Measurements from ENCODE around the gene DOCK3. TPM values are rescaled to one million over a fixed set of nuclear protein-coding genes. Genes with fewer than 3 reads are reported as not detected.

Gene DOCK3
- total and polyA plus RNA-seq, 5 donors: 1.9 to 5.2 (median 4.2) TPM

DNA sequence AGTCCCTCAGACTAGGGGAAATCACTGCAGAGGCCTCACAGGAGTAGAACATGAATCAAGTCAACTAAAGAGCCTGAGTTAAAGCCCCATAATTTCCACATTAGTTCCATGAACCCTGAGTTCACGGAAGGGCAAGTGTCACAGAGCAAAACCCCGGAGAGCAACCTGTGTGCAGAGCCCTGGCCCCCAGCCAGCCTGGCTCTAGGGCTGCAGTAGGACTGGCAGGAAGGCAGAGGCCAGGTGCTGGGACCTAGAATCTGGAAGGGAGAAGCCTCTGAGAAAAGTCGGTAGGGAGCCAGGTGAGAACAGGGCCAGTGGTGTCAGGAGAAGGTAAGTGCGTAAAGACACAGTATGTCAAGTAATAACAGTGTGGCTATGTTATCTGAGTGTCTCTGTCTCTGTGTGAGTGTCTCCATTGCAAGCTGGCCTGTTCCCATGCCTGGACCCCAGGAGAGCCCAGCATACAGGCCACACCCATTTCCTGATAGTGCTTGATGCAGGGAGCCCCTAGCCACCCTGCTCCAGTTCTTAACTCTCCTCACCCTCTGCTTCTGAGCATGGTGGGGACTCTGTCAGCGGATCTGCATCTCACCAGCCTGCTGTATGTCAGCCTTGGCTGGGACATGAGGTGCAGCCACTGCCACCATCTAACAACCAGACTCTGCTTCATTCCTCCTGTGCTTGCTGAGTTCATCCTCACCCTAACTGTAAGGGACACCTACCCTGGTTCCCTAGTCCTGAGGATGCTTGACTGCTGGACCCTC lies 699.1 kb downstream of the DOCK3 start:
- DNase-seq: no peak
- Histone ChIP-seq H3K27ac (ENCODE audit: low read length) (no peak overlapping the region), H3K4me3 (ENCODE audit: low read length) (no peak overlapping the region), H3K4me1 (ENCODE audit: control insufficient read depth, insufficient read depth, low read length) (no peaks in the 10 kb centered on the region), H3K27me3 (ENCODE audit: control insufficient read depth, insufficient read depth) (no peaks in the 10 kb centered on the region), H3K9me3 (ENCODE audit: control insufficient read depth, low read length) (no peaks in the 10 kb centered on the region)
- intact Hi-C loops (cut with DNase I): loop anchor here in 2 of 4 donors (2.0 to 5.0 kb wide), 2 partner anchors 757 kb away; partner anchors contain the start of gene MAPKAPK3 (in 2 of the 2)
- no peak for ATAC-seq
- WGBS: 84% methylated on average over 5 of the region's 5 CpGs

DNA sequence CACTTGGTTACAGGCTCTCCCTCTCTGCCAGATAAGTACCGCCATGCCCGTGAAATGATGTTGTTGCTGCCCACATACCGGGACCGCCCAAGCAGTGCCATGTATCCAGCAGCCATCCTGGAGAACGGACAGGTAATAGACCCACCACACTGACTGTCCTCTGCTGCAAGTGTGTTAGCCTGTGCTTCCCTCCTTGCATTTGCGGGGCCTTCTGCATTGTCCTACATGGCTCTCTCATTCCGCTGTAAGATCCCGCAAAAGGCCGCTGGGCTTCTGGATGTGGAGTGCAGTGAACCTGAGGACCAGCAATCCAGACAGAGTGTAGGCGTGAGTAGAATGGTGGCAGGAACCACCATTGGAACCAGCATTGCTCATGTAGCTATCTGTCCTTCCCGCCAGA lies 699.7 kb downstream of the DOCK3 start:
- no peaks in the 10 kb centered on the region for H3K4me1 ChIP-seq (ENCODE audit: control insufficient read depth, insufficient read depth, low read length)
- WGBS: 92% methylated on average over 11 of the region's 11 CpGs
- ATAC-seq: no peak
- H3K9me3 ChIP-seq (ENCODE audit: control insufficient read depth, low read length): no peaks in the 10 kb centered on the region
- H3K27me3 ChIP-seq (ENCODE audit: control insufficient read depth, insufficient read depth): no peaks in the 10 kb centered on the region
- no peak overlapping the region for H3K4me3 ChIP-seq (ENCODE audit: low read length)
- H3K27ac ChIP-seq (ENCODE audit: low read length): no peak overlapping the region
- intact Hi-C loops (cut with DNase I): loop anchor here in 1 of 4 donors (5.0 kb wide), 1 partner anchor 757 kb away; the partner anchor contains the start of gene MAPKAPK3
- DNase-seq: no peak

- Histone ChIP-seq H3K4me1 (ENCODE audit: control insufficient read depth, insufficient read depth, low read length) (no peaks in the 10 kb centered on the region), H3K9me3 (ENCODE audit: control insufficient read depth, low read length) (no peaks in the 10 kb centered on the region), H3K27me3 (ENCODE audit: control insufficient read depth, insufficient read depth) (no peaks in the 10 kb centered on the region), H3K4me3 (ENCODE audit: low read length) (no peak overlapping the region), H3K27ac (ENCODE audit: low read length) (no peak overlapping the region)
- DNase-seq: no peak
- intact Hi-C loops (cut with DNase I): no loop called here
- ATAC-seq: no peak
Observed at GRCh38 chr3:51375136-51375535, 700.4 kb downstream of the DOCK3 start.

GRCh38 chr3:51375571-51375970 lies 700.8 kb downstream of the DOCK3 start:
- Histone ChIP-seq H3K27me3 (ENCODE audit: control insufficient read depth, insufficient read depth) (no peaks in the 10 kb centered on the region), H3K27ac (ENCODE audit: low read length) (no peak overlapping the region), H3K4me1 (ENCODE audit: control insufficient read depth, insufficient read depth, low read length) (no peaks in the 10 kb centered on the region), H3K9me3 (ENCODE audit: control insufficient read depth, low read length) (no peaks in the 10 kb centered on the region), H3K4me3 (ENCODE audit: low read length) (no peak overlapping the region)
- WGBS: 61% methylated on average over 8 of the region's 8 CpGs
- DNase-seq (no peak), ATAC-seq (no peak)
- intact Hi-C loops (cut with DNase I): no loop called here

DNA sequence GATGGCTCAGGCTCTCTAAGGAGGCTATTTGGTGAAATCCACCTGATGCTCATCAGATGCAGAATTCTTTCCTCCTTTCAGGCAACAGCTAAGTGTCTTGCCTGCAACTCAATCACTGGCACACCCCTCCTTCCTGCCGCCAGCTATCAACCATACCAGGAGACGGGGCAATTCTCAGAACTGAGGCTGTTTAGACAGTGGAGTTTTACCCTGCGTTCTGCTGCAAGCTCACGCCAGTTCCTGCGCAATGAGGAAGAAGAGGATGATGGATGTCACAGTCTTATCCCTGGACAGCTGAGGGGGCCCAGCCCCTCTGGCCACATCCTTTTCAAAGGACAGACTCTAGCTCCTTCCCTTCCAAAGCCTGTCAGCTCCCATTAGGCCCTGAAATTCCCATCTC lies 703.3 kb downstream of the DOCK3 start:
- Histone ChIP-seq H3K4me3 (ENCODE audit: low read length) (no peak overlapping the region), H3K9me3 (ENCODE audit: control insufficient read depth, low read length) (no peaks in the 10 kb centered on the region), H3K27me3 (ENCODE audit: control insufficient read depth, insufficient read depth) (no peaks in the 10 kb centered on the region), H3K4me1 (ENCODE audit: control insufficient read depth, insufficient read depth, low read length) (no peaks in the 10 kb centered on the region), H3K27ac (ENCODE audit: low read length) (no peak overlapping the region)
- no peak for ATAC-seq
- intact Hi-C loops (cut with DNase I): no loop called here
- 70% methylated on average over 5 of the region's 5 CpGs for WGBS
- DNase-seq: no peak

- Histone ChIP-seq H3K27ac (ENCODE audit: low read length) (no peak overlapping the region), H3K9me3 (ENCODE audit: control insufficient read depth, low read length) (no peaks in the 10 kb centered on the region), H3K4me1 (ENCODE audit: control insufficient read depth, insufficient read depth, low read length) (no peaks in the 10 kb centered on the region), H3K27me3 (ENCODE audit: control insufficient read depth, insufficient read depth) (no peaks in the 10 kb centered on the region), H3K4me3 (ENCODE audit: low read length) (no peak overlapping the region)
- ATAC-seq: no peak
- no peak for DNase-seq
- intact Hi-C loops (cut with DNase I): no loop called here
- WGBS: 93% methylated on average over 2 of the region's 2 CpGs
Observed at GRCh38 chr3:51378726-51379125, 704.0 kb downstream of the DOCK3 start.

DNA sequence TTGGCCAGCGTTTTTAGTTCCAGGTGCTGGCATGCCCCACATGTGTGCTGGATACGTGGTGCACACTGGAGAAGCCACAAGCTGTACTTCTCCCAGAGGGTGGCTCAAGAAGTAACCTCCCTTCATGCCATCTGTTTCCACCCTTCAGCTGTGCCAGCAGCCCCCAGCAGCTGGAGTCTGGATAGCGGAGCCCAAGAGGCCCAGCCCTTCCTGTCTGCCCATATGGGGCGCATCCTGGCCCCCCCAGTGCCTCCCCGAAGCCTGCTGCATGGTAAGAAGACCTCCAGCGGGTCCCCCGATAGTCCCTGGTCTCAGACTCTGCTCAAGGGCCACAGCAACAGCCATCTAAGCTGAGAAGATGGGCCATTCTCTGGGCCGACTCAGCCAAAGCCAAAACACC lies 704.6 kb downstream of the DOCK3 start:
- no peak overlapping the region for H3K4me3 ChIP-seq (ENCODE audit: low read length)
- no peak for ATAC-seq
- no peak overlapping the region for H3K27ac ChIP-seq (ENCODE audit: low read length)
- no peaks in the 10 kb centered on the region for H3K27me3 ChIP-seq (ENCODE audit: control insufficient read depth, insufficient read depth)
- no peaks in the 10 kb centered on the region for H3K9me3 ChIP-seq (ENCODE audit: control insufficient read depth, low read length)
- no peaks in the 10 kb centered on the region for H3K4me1 ChIP-seq (ENCODE audit: control insufficient read depth, insufficient read depth, low read length)
- intact Hi-C loops (cut with DNase I): no loop called here
- DNase-seq: no peak
- WGBS: 61% methylated on average over 8 of the region's 8 CpGs

DNA sequence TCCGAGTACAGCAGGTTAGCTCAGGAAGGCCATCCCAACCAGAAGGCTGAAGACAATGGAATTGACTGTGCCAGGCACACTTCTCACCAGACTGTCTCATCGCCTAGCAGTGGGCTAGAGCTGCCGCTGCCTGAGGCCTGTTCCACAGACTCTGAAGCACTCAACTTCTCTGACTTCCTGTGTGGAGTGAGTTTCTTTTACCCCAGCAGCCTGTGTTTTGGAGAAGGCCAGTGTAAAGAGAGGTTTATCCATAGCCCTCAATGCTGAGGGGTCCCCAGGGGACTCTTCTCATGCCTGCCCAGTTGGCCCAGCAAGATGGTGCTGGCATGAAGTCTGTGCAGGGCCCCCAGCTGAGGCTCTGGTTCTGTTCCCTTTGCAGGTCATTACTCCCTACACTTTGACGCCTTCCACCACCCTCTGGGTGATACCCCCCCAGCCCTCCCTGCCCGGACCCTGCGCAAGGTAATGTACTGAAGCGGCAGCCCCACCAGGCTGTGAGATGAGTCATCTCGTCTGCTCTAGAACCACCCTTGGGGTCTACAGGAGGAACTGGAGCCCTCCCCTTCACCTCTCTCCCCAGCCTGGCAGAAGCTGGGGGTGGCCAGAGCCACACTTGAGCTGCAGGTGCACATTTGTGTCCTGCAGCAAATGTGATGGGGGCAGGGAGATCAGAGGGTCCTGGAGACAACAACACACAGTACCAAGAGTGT lies 705.2 kb downstream of the DOCK3 start:
- intact Hi-C loops (cut with DNase I): loop anchor here in 2 of 4 donors (10.0 kb wide), 1 partner anchor 765 kb away; the partner anchor contains the start of genes CISH (in 2 of the 2) and MAPKAPK3 (in 2 of the 2)
- Histone ChIP-seq H3K4me3 (ENCODE audit: low read length) (no peak overlapping the region), H3K4me1 (ENCODE audit: control insufficient read depth, insufficient read depth, low read length) (no peaks in the 10 kb centered on the region), H3K27me3 (ENCODE audit: control insufficient read depth, insufficient read depth) (no peaks in the 10 kb centered on the region), H3K27ac (ENCODE audit: low read length) (no peak overlapping the region), H3K9me3 (ENCODE audit: control insufficient read depth, low read length) (no peaks in the 10 kb centered on the region)
- DNase-seq (no peak), ATAC-seq (no peak)
- WGBS: 79% methylated on average over 8 of the region's 8 CpGs

DNA sequence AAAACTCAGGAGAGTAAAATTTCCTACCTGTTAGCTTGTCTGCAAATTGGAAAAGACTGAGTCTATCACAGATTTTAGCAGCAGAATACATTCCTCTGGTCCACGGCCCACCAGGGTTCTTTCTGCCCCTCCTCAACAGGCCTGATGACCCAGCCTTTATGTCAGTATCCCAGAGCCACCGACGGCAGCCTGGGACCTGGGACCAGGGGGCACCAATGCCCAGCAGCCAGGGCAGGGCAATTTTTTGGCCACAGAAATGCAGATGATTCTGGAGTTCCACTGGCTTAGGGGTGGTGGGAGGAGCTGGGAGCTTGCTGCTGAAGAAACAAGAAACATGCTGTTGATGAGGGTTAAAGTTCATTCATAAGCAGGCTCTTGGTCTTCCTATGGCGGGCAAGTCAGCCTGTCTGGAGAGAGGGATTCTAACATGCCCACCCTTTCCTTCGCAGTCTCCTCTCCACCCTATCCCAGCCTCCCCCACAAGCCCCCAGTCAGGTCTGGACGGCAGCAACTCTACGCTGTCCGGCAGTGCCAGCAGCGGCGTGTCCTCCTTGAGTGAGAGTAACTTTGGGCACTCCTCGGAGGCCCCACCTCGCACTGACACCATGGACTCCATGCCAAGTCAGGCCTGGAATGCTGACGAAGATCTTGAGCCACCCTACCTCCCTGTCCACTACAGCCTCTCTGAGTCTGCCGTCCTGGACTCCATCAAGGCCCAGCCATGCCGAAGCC lies 706.0 kb downstream of the DOCK3 start:
- intact Hi-C loops (cut with DNase I): loop anchor here in 2 of 4 donors (10.0 kb wide), 1 partner anchor 766 kb away; the partner anchor contains the start of genes CISH (in 2 of the 2) and MAPKAPK3 (in 2 of the 2)
- H3K27me3 ChIP-seq (ENCODE audit: control insufficient read depth, insufficient read depth): no peaks in the 10 kb centered on the region
- H3K4me1 ChIP-seq (ENCODE audit: control insufficient read depth, insufficient read depth, low read length): no peaks in the 10 kb centered on the region
- 85% methylated on average over 15 of the region's 15 CpGs for WGBS
- H3K27ac ChIP-seq (ENCODE audit: low read length): no peak overlapping the region
- DNase-seq: peak in 1 of 3 donors; percentile 23
- ATAC-seq: no peak
- no peaks in the 10 kb centered on the region for H3K9me3 ChIP-seq (ENCODE audit: control insufficient read depth, low read length)
- H3K4me3 ChIP-seq (ENCODE audit: low read length): no peak overlapping the region

DNA sequence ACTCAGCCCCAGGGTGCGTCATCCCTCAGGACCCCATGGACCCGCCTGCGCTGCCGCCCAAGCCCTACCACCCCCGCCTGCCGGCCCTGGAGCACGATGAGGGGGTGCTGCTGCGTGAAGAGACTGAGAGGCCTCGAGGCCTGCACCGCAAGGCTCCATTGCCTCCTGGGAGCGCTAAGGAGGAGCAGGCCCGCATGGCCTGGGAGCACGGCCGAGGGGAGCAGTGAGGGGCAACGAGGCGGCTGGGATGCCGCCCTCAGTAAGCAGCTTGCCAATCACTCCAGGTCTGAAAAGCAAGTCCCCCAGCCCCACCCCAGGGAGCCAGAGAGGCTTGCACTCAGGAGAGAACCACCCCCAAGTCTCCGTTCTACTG lies 706.6 kb downstream of the DOCK3 start:
- DNase-seq: peak in 1 of 3 donors; percentile 53
- intact Hi-C loops (cut with DNase I): loop anchor here in 2 of 4 donors (10.0 kb wide), 1 partner anchor 767 kb away; the partner anchor contains the start of genes CISH (in 2 of the 2) and MAPKAPK3 (in 2 of the 2)
- H3K4me3 ChIP-seq (ENCODE audit: low read length): no peak overlapping the region
- H3K27ac ChIP-seq (ENCODE audit: low read length): no peak overlapping the region
- no peaks in the 10 kb centered on the region for H3K4me1 ChIP-seq (ENCODE audit: control insufficient read depth, insufficient read depth, low read length)
- H3K9me3 ChIP-seq (ENCODE audit: control insufficient read depth, low read length): no peaks in the 10 kb centered on the region
- ATAC-seq: no peak
- no peaks in the 10 kb centered on the region for H3K27me3 ChIP-seq (ENCODE audit: control insufficient read depth, insufficient read depth)
- 88% methylated on average over 18 of the region's 18 CpGs for WGBS
